Measurements from ENCODE around the gene PCDHB6.
"Not testable (repeated sequence)": the region's sequence is repeated elsewhere in the genome, so short reads cannot be mapped to it uniquely, and the experiment has no call there.

The PCDHB6 gene

DNA sequence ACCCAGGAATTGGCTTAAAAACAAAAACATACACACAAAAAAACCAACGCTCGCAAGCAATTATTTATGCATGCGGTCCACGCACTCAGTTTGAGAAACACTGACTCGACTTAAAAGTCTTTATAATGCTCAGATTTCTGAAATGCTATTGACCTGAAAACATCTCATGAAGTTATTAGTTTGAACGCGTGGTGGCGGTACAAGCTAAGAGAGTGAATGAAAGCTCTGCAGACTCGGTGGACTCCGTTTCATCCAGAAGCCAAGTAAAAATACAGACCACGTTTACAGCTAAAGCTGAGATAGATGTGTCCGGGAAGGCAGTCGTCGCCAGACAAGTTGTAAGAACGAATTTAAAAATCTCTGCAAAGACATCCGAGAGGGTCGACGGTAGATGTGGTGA, at the start of gene PCDHB6:
Gene PCDHB6, plus strand, starts transcription at position 246 of the 400 bp plus-strand sequence. CDS start 201 bp downstream, outside the sequence.
- TF ChIP-seq, protein P1, sequence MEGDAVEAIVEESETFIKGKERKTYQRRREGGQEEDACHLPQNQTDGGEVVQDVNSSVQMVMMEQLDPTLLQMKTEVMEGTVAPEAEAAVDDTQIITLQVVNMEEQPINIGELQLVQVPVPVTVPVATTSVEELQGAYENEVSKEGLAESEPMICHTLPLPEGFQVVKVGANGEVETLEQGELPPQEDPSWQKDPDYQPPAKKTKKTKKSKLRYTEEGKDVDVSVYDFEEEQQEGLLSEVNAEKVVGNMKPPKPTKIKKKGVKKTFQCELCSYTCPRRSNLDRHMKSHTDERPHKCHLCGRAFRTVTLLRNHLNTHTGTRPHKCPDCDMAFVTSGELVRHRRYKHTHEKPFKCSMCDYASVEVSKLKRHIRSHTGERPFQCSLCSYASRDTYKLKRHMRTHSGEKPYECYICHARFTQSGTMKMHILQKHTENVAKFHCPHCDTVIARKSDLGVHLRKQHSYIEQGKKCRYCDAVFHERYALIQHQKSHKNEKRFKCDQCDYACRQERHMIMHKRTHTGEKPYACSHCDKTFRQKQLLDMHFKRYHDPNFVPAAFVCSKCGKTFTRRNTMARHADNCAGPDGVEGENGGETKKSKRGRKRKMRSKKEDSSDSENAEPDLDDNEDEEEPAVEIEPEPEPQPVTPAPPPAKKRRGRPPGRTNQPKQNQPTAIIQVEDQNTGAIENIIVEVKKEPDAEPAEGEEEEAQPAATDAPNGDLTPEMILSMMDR (IDR thresholded peaks at IDR 0.05; ENCODE audit: low read length, missing control alignments): no peak
- no peak within 1 kb of the TSS for H3K4me3 ChIP-seq (replicated peaks; ENCODE audit: low read depth, low read length)
- DNase-seq (ENCODE audit: low read depth): peak; percentile 6

DNA sequence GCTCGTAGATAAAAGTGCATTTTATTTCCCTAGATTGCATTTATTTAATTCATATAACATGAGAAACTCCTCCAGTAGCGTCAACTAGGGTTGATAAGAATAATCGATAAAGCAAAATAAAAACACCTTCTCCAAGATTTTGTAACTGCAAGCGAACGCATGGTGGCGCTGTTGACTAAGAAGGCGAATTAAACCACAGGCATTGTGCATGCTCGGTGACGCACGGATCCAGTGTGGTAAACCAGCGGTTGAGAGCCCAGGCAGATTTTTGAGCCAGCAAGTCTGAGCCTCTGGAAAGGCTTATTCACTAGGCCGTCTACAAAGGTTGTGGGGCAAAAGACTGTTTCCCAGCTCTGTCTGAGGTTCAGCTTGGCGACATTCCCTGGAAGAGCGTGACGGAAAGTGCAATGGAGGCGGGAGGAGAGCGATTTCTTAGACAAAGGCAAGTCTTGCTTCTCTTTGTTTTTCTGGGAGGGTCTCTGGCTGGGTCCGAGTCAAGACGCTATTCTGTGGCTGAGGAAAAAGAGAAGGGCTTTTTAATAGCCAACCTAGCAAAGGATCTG, 49.5 kb upstream of the PCDHB6 start, which contains the start of gene PCDHB3:
Gene PCDHB3, plus strand, starts transcription at position 231 of the 563 bp plus-strand sequence. Its CDS starts 177 bp downstream, at position 408.
- TF ChIP-seq, protein P1 (IDR thresholded peaks at IDR 0.05; ENCODE audit: low read length, missing control alignments): no peak
- no peak within 1 kb of the TSS for H3K4me3 ChIP-seq (replicated peaks; ENCODE audit: low read depth, low read length)

DNA sequence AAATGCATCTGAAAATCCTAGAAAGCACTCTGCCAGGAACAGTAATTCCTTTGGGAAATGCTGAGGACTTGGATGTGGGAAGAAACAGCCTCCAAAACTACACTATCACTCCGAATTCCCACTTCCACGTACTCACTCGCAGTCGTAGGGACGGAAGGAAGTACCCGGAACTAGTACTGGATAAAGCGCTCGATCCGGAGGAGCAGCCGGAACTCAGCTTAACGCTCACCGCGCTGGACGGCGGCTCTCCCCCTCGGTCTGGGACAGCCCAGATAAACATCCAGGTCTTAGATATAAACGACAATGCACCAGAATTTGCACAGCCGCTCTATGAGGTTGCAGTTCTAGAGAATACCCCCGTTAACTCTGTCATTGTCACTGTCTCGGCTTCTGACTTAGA, 48.8 kb upstream of the PCDHB6 start:
- no peak for DNase-seq (ENCODE audit: low read depth)
- no peak overlapping the region for H3K4me3 ChIP-seq (replicated peaks; ENCODE audit: low read depth, low read length)
- TF ChIP-seq, protein P1 (IDR thresholded peaks at IDR 0.05; ENCODE audit: low read length, missing control alignments): no peak

More for the DNA sequence above, 49.5 kb upstream of the PCDHB6 start, which contains the start of gene PCDHB3:
- peak; percentile 10 for DNase-seq (ENCODE audit: low read depth)

DNA sequence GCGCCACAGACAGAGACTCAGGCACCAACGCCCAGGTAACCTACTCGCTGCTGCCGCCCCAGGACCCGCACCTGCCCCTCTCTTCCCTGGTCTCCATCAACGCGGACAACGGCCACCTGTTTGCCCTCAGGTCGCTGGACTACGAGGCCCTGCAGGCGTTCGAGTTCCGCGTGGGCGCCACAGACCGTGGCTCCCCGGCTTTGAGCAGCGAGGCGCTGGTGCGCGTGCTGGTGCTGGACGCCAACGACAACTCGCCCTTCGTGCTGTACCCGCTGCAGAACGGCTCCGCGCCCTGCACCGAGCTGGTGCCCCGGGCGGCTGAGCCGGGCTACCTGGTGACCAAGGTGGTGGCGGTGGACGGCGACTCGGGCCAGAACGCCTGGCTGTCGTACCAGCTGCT, 47.8 kb upstream of the PCDHB6 start:
- H3K4me3 ChIP-seq (replicated peaks; ENCODE audit: low read depth, low read length); DNase-seq (ENCODE audit: low read depth): not testable (repeated sequence)

DNA sequence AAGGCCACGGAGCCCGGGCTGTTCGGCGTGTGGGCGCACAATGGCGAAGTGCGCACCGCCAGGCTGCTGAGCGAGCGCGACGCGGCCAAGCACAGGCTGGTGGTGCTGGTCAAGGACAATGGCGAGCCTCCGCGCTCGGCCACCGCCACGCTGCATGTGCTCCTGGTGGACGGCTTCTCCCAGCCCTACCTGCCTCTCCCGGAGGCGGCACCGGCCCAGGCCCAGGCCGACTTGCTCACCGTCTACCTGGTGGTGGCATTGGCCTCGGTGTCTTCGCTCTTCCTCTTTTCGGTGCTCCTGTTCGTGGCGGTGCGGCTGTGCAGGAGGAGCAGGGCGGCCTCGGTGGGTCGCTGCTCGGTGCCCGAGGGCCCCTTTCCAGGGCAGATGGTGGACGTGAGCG, 47.4 kb upstream of the PCDHB6 start:
- DNase-seq (ENCODE audit: low read depth); H3K4me3 ChIP-seq (replicated peaks; ENCODE audit: low read depth, low read length): not testable (repeated sequence)

DNA sequence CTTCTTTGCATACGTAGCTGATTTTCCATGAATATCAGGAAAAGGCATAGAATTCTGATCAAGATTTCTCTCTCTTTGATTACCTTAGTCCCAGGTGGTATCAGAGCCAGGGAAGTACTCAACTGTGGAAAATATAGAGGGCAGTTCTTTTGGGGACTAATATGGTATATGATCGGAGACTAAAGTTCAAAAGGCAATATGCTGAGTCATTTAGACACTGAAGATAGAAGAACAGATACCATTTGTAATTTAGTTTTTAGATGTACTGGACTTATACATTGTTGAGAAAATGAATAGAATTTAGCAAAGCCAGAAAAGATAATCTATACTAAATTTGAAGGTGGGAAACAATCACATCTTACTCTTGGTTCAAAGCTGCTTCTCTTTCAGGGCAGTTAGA, 44.5 kb upstream of the PCDHB6 start:
- no peak overlapping the region for H3K4me3 ChIP-seq (replicated peaks; ENCODE audit: low read depth, low read length)
- DNase-seq (ENCODE audit: low read depth): no peak
- TF ChIP-seq, protein P1 (IDR thresholded peaks at IDR 0.05; ENCODE audit: low read length, missing control alignments): no peak

DNA sequence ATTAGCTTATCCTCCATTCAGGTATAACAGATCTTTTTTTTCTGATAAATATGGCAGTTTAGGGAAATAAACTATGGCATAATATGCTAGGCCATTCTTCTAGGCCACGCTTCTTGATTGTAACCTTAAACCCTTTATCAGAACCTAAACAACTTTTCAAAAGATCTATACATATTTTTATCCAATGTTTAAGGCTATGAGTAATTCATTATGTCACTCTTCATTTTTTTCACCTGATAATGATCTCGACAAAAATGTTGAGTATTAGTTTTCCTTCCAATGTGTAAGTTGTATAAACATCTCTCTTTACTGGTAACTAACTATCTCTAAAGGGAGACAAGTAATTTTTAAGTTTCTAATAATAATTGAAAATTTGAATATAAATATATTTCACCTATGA, 30.6 kb upstream of the PCDHB6 start:
- TF ChIP-seq, protein P1 (IDR thresholded peaks at IDR 0.05; ENCODE audit: low read length, missing control alignments): no peak
- no peak for DNase-seq (ENCODE audit: low read depth)
- H3K4me3 ChIP-seq (replicated peaks; ENCODE audit: low read depth, low read length): no peak overlapping the region

DNA sequence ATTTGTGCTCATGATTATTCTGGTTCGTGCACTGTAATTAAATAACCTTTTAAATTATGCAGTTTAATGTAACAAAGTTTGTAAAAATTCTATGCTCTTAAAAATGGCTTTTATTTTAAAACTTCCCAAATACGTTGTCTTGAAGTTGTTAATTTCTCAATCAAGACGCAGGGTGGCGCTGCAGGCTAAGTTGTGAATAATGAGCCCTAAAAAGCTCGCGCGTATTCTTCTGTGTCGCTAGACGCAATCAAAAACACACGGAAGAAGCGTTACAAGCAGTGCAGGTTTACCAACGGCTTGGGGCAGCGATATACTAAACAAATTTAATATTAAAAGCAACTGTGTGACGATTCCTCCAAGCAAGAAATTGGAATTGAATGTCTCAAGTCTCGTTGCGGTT, 28.3 kb upstream of the PCDHB6 start, which contains the start of gene PCDHB4:
Gene PCDHB4, plus strand, starts transcription at position 256 of the 400 bp plus-strand sequence. CDS start 181 bp downstream, outside the sequence.
- H3K4me3 ChIP-seq (replicated peaks; ENCODE audit: low read depth, low read length): no peak within 1 kb of the TSS
- TF ChIP-seq, protein P1 (IDR thresholded peaks at IDR 0.05; ENCODE audit: low read length, missing control alignments): no peak
- DNase-seq (ENCODE audit: low read depth): peak; percentile 6
